HG03558 (cell line): ENCODE data around the gene WDR88.

Source experiments
- ATAC-seq: cut with Tn5 transposase; IDR thresholded peaks from one replicate; pipeline ENCODE4 v1.9.1; 2021; ENCODE audit warnings: moderate number of reproducible peaks; ENCODE audit not compliant: unreplicated experiment; ENCODE audit errors: extremely low read depth

WDR88 gene

GRCh38 chr19:33194886-33195644 lies 63.2 kb downstream of the WDR88 start:
- no peak for ATAC-seq

- no peak for ATAC-seq
These were observed 63.9 kb downstream of the WDR88 start for GRCh38 chr19:33195645-33196347.

DNA sequence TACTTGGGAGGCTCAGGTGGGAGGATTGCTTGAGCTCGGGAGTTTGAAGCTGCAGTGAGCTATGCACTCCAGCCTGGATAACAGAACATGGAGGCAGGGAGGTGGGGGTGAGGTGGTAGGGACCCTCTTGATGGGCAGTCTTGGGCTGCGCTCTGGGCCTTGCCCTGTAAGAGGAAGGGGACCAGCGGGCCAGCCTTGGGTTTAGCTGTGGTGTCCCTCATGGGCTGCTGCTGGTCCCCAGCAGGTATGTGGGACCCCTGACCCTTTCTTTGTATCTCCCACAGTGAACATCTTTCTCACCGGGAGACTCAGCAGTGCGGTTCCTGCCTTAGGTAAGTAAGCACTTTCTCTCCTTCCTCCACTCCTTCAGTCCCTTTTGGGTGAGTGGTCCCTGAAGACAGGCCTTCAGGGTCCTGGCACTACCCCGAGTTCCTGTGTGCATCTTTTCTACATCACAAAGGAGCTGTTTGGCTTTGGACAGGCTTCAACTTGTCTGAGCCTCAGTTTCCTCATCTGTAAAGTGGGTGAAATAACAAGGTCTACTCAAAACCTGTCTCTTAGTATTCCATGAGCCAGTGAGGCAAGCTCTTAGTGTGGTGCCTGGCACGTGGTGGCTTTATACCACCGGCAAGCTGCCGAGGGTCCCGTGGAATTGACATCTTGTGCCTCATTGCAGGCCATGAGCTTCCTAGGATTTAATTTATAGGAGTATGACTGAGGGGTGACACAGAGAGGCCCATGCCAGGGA lies 64.7 kb downstream of the WDR88 start:
- ATAC-seq: no peak

GRCh38 chr19:33197591-33198000 lies 65.7 kb downstream of the WDR88 start:
- ATAC-seq: no peak

- no peak for ATAC-seq
These were observed 66.3 kb downstream of the WDR88 start for GRCh38 chr19:33198169-33198568.

DNA sequence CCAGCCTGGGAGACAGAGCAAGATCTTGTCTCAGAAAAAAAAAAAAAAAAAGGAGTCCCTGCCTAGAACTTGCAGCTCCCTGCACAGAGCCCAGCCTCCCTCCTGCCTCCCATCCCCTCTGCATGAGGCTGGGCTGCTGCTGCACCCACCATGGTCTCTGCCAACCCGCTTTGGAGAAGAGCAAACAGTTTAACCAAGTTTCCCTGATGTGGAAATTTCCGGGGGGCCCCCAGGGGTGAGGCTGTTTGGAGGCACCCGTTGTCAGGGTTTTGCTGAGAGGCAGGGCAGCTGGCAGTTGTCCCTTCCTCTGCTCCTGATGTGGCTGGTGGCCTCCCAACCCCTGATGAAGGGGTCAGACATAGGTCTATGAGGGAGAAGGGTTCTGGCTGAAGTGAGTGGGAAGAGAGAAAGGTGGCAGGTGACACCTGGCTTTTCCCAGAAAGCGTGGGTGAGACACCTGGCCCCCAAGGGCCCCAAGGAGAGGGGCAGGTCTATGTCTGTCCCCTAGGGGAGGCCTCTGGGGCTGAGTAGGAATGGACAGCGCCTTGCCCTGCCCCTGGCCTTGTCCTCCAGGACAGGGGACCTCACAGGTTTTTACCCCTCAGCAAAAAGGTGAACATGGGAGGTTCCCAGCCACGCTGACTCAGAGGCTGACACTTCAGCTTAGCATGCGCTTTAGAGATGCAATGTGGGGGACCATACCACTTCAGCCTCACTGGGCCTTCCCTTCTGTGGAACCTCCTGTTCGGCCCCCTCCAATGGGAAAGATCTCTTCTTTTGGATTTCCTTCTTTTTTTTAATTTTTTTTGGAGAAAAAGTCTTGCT lies 67.7 kb downstream of the WDR88 start:
- ATAC-seq: no peak

GRCh38 chr19:33201473-33201872 lies 69.6 kb downstream of the WDR88 start:
- ATAC-seq: no peak

DNA sequence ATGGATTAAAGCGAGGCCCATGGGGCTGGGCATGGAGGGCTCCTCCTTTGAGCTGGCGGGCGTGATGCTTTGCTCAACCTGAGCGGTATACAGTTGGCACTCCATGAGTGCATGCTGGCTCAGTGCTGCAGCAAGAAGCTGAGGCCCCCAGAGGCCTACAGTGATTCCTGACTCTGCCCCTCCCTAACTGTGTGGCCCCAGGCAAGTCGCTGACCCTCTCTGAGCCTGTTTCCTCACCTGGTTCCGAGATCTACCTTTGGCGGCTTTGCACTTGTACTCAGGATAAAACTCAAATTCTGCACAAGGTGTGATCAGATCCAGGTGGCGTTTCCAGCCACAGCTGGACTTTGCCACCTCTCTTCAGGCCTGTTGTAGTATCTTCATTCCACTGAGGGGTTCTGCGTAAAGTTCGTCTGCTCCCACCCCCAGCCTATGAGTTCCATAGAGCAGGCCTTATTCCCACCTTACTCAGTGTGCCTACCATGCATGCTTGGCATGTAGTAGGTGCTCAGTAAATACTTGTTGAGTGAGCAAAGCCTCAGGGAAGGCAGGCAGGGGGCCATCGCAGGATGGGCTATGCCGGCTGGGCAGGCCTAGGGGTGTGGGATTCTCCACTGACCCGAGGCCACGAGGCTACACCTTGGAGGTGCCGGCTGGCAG lies 70.1 kb downstream of the WDR88 start:
- ATAC-seq: no peak

- ATAC-seq: no peak
These were observed 70.9 kb downstream of the WDR88 start for GRCh38 chr19:33202546-33203507.

- ATAC-seq: no peak
These were observed 71.6 kb downstream of the WDR88 start for GRCh38 chr19:33203529-33203928.

DNA sequence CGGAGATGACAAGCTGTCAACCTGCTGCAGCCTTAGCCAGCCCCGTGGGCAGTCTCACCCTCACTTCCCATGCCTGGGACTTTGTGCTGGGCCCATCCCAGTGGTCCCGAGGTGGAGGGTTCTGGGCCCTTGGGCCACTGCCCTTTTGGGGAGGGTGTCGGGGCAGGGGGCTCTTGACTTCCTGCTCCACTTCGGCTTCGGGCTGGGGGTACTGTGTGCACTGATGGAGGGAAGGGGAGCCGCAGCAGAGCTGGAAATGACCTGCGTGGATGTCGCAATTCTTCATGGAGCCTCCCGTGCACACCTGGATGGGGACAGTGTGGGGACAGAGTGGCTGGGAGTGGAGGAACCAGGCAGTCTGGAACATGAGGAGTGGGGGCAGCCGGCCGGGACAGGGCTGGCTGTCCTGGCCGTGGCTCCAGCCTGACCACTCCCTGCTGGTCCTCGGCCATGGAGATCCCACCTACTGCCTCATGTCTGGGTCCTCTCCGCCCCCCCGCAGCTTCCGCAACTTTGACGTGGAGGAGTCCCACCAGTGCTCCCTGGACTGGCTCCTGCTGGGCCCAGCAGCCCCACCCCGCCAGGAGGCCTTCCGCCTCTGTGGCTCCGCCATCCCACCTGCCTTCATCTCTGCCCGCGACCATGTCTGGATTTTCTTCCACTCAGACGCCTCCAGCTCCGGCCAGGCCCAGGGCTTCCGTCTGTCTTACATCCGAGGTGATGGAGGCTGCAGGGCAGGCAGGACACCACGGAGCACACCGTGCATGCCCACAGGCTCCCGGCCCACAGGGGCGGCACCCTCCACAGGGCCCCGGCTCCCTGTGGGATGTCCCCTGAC lies 72.4 kb downstream of the WDR88 start:
- no peak for ATAC-seq

DNA sequence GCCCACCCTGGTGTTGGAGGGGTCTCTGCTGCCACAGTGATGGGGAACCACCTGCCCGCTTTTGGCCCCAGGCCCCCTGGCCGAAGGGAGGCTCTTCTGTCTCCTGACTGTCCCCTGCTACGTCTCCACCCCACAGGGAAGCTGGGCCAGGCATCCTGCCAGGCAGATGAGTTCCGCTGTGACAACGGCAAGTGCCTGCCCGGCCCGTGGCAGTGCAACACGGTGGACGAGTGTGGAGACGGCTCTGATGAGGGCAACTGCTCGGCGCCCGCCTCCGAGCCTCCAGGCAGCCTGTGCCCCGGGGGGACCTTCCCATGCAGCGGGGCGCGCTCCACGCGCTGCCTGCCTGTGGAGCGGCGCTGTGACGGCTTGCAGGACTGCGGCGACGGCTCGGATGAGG lies 73.2 kb downstream of the WDR88 start:
- no peak for ATAC-seq

- ATAC-seq: no peak
These were observed 73.8 kb downstream of the WDR88 start for GRCh38 chr19:33205531-33206260.

DNA sequence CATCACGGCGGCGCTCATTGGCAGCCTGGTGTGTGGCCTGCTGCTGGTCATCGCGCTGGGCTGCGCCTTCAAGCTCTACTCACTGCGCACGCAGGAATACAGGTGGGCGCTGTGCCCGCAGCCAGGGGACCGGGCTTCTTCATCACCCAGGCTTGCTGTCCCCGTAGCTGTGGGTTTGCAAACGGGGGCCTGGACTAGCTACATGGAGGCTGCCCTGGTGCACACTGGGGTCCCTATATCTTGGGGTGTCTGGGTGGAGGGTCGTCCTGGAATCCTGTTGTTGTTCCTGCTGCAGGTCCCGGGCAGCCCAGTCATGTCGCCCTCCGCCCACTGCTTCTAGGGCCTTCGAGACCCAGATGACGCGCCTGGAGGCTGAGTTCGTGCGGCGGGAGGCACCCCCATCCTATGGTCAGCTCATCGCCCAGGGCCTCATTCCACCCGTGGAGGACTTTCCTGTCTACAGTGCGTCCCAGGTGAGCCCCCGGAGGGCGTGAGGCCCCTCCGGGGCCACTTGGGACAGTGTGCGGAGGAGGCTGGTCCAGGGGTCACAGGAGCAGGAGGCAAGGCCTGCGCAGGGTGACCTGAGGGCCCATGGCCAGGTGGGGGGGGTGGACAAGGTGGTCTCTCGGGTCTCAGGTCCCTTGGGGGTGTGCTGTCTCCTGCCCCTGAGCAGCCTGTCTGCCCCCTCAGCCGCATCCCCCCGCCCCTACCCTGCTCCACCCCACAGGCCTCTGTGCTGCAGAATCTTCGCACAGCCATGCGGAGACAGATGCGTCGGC lies 74.5 kb downstream of the WDR88 start:
- ATAC-seq: no peak

- no peak for ATAC-seq
These were observed 75.2 kb downstream of the WDR88 start for GRCh38 chr19:33207040-33207620.

- no peak for ATAC-seq
These were observed 76.0 kb downstream of the WDR88 start for GRCh38 chr19:33207903-33208302.
